ENCODE data around the gene SPINK13.
A peak's percentile ranks its signal among the peaks of the same experiment; 100 is the strongest.
"Not testable (repeated sequence)": the region's sequence is repeated elsewhere in the genome, so short reads cannot be mapped to it uniquely, and the experiment has no call there.

SPINK13 gene

DNA sequence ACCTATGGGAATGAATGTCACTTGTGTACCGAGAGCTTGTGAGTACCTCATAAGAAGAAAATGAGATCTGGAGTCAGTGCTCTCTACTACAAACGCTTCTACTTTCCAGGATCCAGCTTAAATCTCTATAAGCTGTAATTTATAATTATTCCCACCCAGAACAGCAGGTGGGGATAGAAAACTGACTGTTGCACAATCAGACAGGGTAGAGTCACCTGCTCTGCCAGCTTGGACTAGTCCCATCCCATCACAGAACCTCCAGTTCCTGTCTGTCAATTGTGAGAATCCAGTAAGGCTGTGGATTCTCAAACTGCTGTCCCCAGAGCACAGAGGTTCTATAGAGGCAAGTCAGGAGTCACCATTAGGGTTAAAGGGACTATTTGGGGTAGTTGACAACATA, 45.6 kb downstream of the SPINK13 start:
- DNase-seq, result peak; percentile 3

GRCh38 chr5:148314731-148315130, 46.1 kb downstream of the SPINK13 start:
- DNase-seq, result no peak

DNA sequence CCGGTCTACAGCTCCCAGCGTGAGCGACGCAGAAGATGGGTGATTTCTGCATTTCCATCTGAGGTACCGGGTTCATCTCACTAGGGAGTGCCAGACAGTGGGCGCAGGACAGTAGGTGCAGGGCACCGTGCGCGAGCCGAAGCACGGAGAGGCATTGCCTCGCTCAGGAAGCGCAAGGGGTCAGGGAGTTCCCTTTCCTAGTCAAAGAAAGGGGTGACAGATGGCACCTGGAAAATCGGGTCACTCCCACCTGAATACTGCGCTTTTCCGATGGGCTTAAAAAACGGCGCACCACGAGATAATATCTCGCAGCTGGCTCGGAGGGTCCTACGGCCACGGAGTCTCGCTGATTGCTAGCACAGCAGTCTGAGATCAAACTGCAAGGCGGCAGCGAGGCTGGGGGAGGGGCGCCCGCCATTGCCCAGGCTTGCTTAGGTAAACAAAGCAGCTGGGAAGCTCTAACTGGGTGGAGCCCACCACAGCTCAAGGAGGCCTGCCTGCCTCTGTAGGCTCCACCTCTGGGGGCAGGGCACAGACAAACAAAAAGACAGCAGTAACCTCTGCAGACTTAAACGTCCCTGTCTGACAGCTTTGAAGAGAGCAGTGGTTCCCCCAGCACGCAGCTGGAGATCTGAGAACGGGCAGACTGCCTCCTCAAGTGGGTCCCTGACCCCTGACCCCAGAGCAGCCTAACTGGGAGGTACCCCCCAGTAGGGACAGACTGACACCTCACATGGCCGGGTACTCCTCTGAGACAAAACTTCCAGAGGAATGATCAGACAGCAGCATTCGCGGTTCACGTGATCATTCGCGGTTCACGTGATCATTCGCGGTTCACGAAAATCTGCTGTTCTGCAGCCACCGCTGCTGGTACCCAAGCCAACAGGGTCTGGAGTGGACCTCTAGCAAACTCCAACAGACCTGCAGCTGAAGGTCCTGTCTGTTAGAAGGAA, 51.7 kb downstream of the SPINK13 start:
- DNase-seq, result not testable (repeated sequence)

GRCh38 chr5:148333262-148333849, 64.8 kb downstream of the SPINK13 start:
- DNase-seq, result no peak

- no peak for DNase-seq
These were observed 66.7 kb downstream of the SPINK13 start, which contains the start of gene SPINK9 for GRCh38 chr5:148335259-148335658. SPINK9 (plus strand) TSS chr5:148335559; CDS start chr5:148335614, 55 bp downstream.

All from hematopoietic multipotent progenitor cell treated with erythropoietin and hydrocortisone succinate and interleukin-3 and kit ligand, for 8 days (in vitro differentiated cells).